RWPE2 (cell line): ENCODE data around the gene JPH2.

Source experiments
- ATAC-seq: fragments of 200-7000 bp; cut with Tn5 transposase; 3 replicates; pipeline ENCODE4 v1.9.1; 2021; ENCODE audit warnings: low read depth
- DNase-seq: peaks from one replicate; pipeline ENCODE4 v3.0.0-alpha.2; 2020; ENCODE audit warnings: low spot score
- H3K27ac ChIP-seq: fragments of 450-650 bp; 2 replicates; pipeline ENCODE4 v1.5.1; 2017; ENCODE audit warnings: mild to moderate bottlenecking; ENCODE audit not compliant: poor library complexity, severe bottlenecking
- H3K27me3 ChIP-seq: fragments of 250-450 bp; sonication (Bioruptor Pico); 2 replicates; pipeline ENCODE4 v1.5.1; 2021; ENCODE audit warnings: mild to moderate bottlenecking, moderate library complexity; ENCODE audit not compliant: insufficient read depth, poor library complexity, severe bottlenecking
- H3K36me3 ChIP-seq: fragments of 250-450 bp; sonication (Bioruptor Pico); 2 replicates; pipeline ENCODE4 v1.5.1; 2020; ENCODE audit warnings: low read depth, mild to moderate bottlenecking, moderate library complexity
- H3K4me1 ChIP-seq: fragments of 250-450 bp; sonication (Bioruptor Pico); 2 replicates; pipeline ENCODE4 v1.5.1; 2021; ENCODE audit warnings: mild to moderate bottlenecking, moderate library complexity; ENCODE audit not compliant: insufficient read depth, poor library complexity, severe bottlenecking
- H3K4me3 ChIP-seq: fragments of 250-450 bp; sonication (Bioruptor Pico); 2 replicates; pipeline ENCODE4 v1.5.1; 2021; ENCODE audit warnings: mild to moderate bottlenecking, moderate library complexity; ENCODE audit not compliant: severe bottlenecking
- H3K9me3 ChIP-seq: fragments of 250-450 bp; sonication (Bioruptor Pico); 2 replicates; pipeline ENCODE4 v1.5.1; 2021; ENCODE audit warnings: mild to moderate bottlenecking, moderate library complexity; ENCODE audit not compliant: severe bottlenecking
- CTCF ChIP-seq: fragments of 450-650 bp; IDR thresholded peaks from one replicate; pipeline ENCODE4 v1.5.1; 2017; ENCODE audit warnings: mild to moderate bottlenecking, moderate library complexity; ENCODE audit not compliant: poor library complexity, severe bottlenecking

Gene JPH2

GRCh38 chr20:44145131-44145775, 41.7 kb downstream of the JPH2 start:
- H3K27ac ChIP-seq, result no peak overlapping the region
- no peak for TF ChIP-seq CTCF
- no peaks in the 10 kb centered on the region for H3K4me1 ChIP-seq
- no peak for ATAC-seq
- DNase-seq, result no peak
- no peaks in the 10 kb centered on the region for H3K27me3 ChIP-seq
- H3K36me3 ChIP-seq, result peaks cover 3% of the 10 kb centered on the region
- no peaks in the 10 kb centered on the region for H3K9me3 ChIP-seq
- H3K4me3 ChIP-seq, result no peak overlapping the region

GRCh38 chr20:44143936-44144335, 43.1 kb downstream of the JPH2 start:
- Histone ChIP-seq H3K27me3 (no peaks in the 10 kb centered on the region), H3K9me3 (no peaks in the 10 kb centered on the region), H3K36me3 (no peaks in the 10 kb centered on the region), H3K4me1 (no peaks in the 10 kb centered on the region), H3K27ac (no peak overlapping the region), H3K4me3 (no peak overlapping the region)
- no peak for TF ChIP-seq CTCF
- ATAC-seq (no peak), DNase-seq (no peak)

- Histone ChIP-seq H3K27ac (no peak overlapping the region), H3K4me3 (no peak overlapping the region), H3K36me3 (no peaks in the 10 kb centered on the region), H3K27me3 (no peaks in the 10 kb centered on the region), H3K4me1 (peaks cover 4% of the 10 kb centered on the region), H3K9me3 (no peaks in the 10 kb centered on the region)
- ATAC-seq (no peak), DNase-seq (no peak)
- TF ChIP-seq CTCF, result no peak
These were observed 44.6 kb downstream of the JPH2 start for GRCh38 chr20:44142413-44142812.

- no peaks in the 10 kb centered on the region for H3K9me3 ChIP-seq
- no peak overlapping the region for H3K4me3 ChIP-seq
- TF ChIP-seq CTCF, result no peak
- DNase-seq, result no peak
- H3K36me3 ChIP-seq, result no peaks in the 10 kb centered on the region
- no peak for ATAC-seq
- H3K4me1 ChIP-seq, result peaks cover 7% of the 10 kb centered on the region
- H3K27ac ChIP-seq, result no peak overlapping the region
- no peaks in the 10 kb centered on the region for H3K27me3 ChIP-seq
These were observed 45.1 kb downstream of the JPH2 start for GRCh38 chr20:44141873-44142272.

- no peak overlapping the region for H3K27ac ChIP-seq
- peaks cover 10% of the 10 kb centered on the region for H3K4me1 ChIP-seq
These were observed 48.1 kb downstream of the JPH2 start for GRCh38 chr20:44138867-44139266.

More at GRCh38 chr20:44138867-44139266, 48.1 kb downstream of the JPH2 start:
- Histone ChIP-seq H3K4me3 (no peak overlapping the region), H3K9me3 (no peaks in the 10 kb centered on the region), H3K27me3 (no peaks in the 10 kb centered on the region), H3K36me3 (no peaks in the 10 kb centered on the region)
- no peak for TF ChIP-seq CTCF
- no peak for ATAC-seq
- no peak for DNase-seq
